CD14-positive monocyte (primary cell): ENCODE measurements around the gene THSD7A. TPM values are rescaled to one million over a fixed set of nuclear protein-coding genes. Genes with fewer than 3 reads are reported as not detected.

Source experiments
- DNase-seq, 3 donors: peaks; one replicate each; pipeline ENCODE4 v3.0.0-alpha.2; 2011 to 2022
- H2AFZ ChIP-seq: 2 replicates; pipeline ENCODE4 v1.6.0; 2012; ENCODE audit warnings: mild to moderate bottlenecking, low read depth, low read length, inconsistent platforms; ENCODE audit not compliant: insufficient read depth, poor library complexity, severe bottlenecking
- H3K27ac ChIP-seq, 2 donors: 1 replicate in 1 of 2; 2 replicates in 1 of 2; pipeline ENCODE4 v1.5.1; 2012 to 2013; ENCODE audit warnings: low read length in 2 of 2, control low read depth in 1 of 2, inconsistent platforms in 1 of 2, low read depth in 1 of 2, mild to moderate bottlenecking in 1 of 2
- H3K27me3 ChIP-seq, 2 donors: one replicate each; pipeline versions ENCODE4 v1.6.0 to v1.6.1; 2011 to 2013; ENCODE audit warnings: low read length in 2 of 2; ENCODE audit not compliant: control insufficient read depth in 2 of 2, insufficient read depth in 2 of 2
- H3K36me3 ChIP-seq, 2 donors: replicated peaks in 1 of 2; 1 replicate in 1 of 2; 2 replicates in 1 of 2; pipeline versions ENCODE4 v1.5.1 to v1.6.1; 2012 to 2013; ENCODE audit warnings: low read length in 2 of 2, control low read depth in 1 of 2, inconsistent platforms in 1 of 2, mild to moderate bottlenecking in 1 of 2; ENCODE audit not compliant: insufficient read depth in 2 of 2, control insufficient read depth in 1 of 2
- H3K4me1 ChIP-seq, 2 donors: 1 replicate in 1 of 2; 2 replicates in 1 of 2; pipeline versions ENCODE4 v1.5.1 to v1.6.1; 2012 to 2013; ENCODE audit warnings: low read length in 2 of 2, control low read depth in 1 of 2, inconsistent platforms in 1 of 2, mild to moderate bottlenecking in 1 of 2, moderate library complexity in 1 of 2; ENCODE audit not compliant: insufficient read depth in 2 of 2, control insufficient read depth in 1 of 2
- H3K4me2 ChIP-seq: replicated peaks from 2 replicates; pipeline ENCODE3; 2012; ENCODE audit warnings: low read length, moderate library complexity, mild to moderate bottlenecking; ENCODE audit not compliant: poor library complexity, severe bottlenecking; ENCODE audit errors: extremely low read depth
- H3K4me3 ChIP-seq, 3 experiments: fragments of 200-600 bp in 1 of 3; sonication (generic) in 1 of 3; replicated peaks in 1 of 3; 1 replicate in 2 of 3; 2 replicates in 1 of 3; pipeline ENCODE4 v1.5.1; 2011 to 2013; ENCODE audit warnings: low read length in 3 of 3, mild to moderate bottlenecking in 3 of 3, control low read depth in 2 of 3, low read depth in 2 of 3, inconsistent platforms in 1 of 3, moderate library complexity in 1 of 3
- H3K79me2 ChIP-seq: 2 replicates; pipeline ENCODE4 v1.6.0; 2012; ENCODE audit warnings: mild to moderate bottlenecking, control low read depth, inconsistent platforms, low read length, moderate library complexity; ENCODE audit not compliant: insufficient read depth
- H3K9ac ChIP-seq: 2 replicates; pipeline ENCODE4 v1.6.0; 2017; ENCODE audit warnings: low read length, mild to moderate bottlenecking; ENCODE audit not compliant: insufficient read depth, poor library complexity, severe bottlenecking
- H3K9me3 ChIP-seq, 2 donors: replicated peaks in 1 of 2; 1 replicate in 1 of 2; 2 replicates in 1 of 2; pipeline versions ENCODE4 v1.5.1 to v1.6.1; 2012 to 2013; ENCODE audit warnings: low read length in 2 of 2, control low read depth in 1 of 2; ENCODE audit not compliant: control insufficient read depth in 1 of 2, insufficient read depth in 1 of 2
- H4K20me1 ChIP-seq: 2 replicates; pipeline ENCODE4 v1.6.0; 2012; ENCODE audit warnings: mild to moderate bottlenecking, low read length, control low read depth, moderate library complexity; ENCODE audit not compliant: insufficient read depth
- H3K27ac Mint-ChIP-seq, 7 donors: one replicate each; pipeline ENCODE4 v1.8.0; 2020; ENCODE audit warnings: mild to moderate bottlenecking in 7 of 7, mixed read lengths in 7 of 7, moderate library complexity in 6 of 7, inconsistent platforms in 2 of 7
- H3K27me3 Mint-ChIP-seq, 3 donors: one replicate each; pipeline ENCODE4 v1.8.0; 2021 to 2022; ENCODE audit warnings: low read depth in 3 of 3, mild to moderate bottlenecking in 3 of 3, mixed read lengths in 3 of 3, moderate library complexity in 3 of 3, inconsistent platforms in 1 of 3
- H3K36me3 Mint-ChIP-seq, 2 donors: one replicate each; pipeline ENCODE4 v1.8.0; 2020; ENCODE audit warnings: mixed read lengths in 2 of 2, inconsistent platforms in 1 of 2, mild to moderate bottlenecking in 1 of 2
- H3K4me1 Mint-ChIP-seq: one replicate; pipeline ENCODE4 v1.8.0; 2020; ENCODE audit warnings: mild to moderate bottlenecking, mixed read lengths
- H3K4me3 Mint-ChIP-seq, 2 donors: one replicate each; pipeline ENCODE4 v1.8.0; 2020; ENCODE audit warnings: mild to moderate bottlenecking in 2 of 2, mixed read lengths in 2 of 2, moderate library complexity in 1 of 2
- H3K9me3 Mint-ChIP-seq, 7 donors: one replicate each; pipeline ENCODE4 v1.8.0; 2020 to 2022; ENCODE audit warnings: mixed read lengths in 7 of 7, mild to moderate bottlenecking in 6 of 7, moderate library complexity in 6 of 7, inconsistent platforms in 2 of 7
- CTCF ChIP-seq: fragments of 200-600 bp; IDR thresholded peaks from one replicate; pipeline ENCODE4 v1.8.0; 2022; ENCODE audit warnings: antibody characterized with exemption, mild to moderate bottlenecking
- WGBS: methylation state at CpG from one replicate; pipeline ENCODE4 v1.1.5; 2013; ENCODE audit warnings: missing lambda C conversion rate; ENCODE audit not compliant: insufficient coverage; 5-methylcytosine and 5-hydroxymethylcytosine counted together
- intact Hi-C, 2 donors: fragments of 100-400 bp; cut with micrococcal nuclease; formaldehyde crosslinking; loops; one replicate each; pipeline versions ENCODE4 v1.15.0 to v1.15.1; 2023
- polyA plus RNA-seq, 3 donors: library from polyadenylated mRNA; depleted of rRNA in 1 of 3; unstranded in 2 of 3; stranded (reverse) in 1 of 3; fragments of 300-500 nt in 2 of 3; fragments of >200 nt in 1 of 3; fragmentation: Illumina TruSeq in 2 of 3; gene quantifications; 1 replicate in 2 of 3; 2 replicates in 1 of 3; pipeline ENCODE4 v1.2.3, GENCODE V29; 2012 to 2021

Gene THSD7A
- polyA plus RNA-seq, 3 donors: under 0.01 TPM; not detected in 2

DNA sequence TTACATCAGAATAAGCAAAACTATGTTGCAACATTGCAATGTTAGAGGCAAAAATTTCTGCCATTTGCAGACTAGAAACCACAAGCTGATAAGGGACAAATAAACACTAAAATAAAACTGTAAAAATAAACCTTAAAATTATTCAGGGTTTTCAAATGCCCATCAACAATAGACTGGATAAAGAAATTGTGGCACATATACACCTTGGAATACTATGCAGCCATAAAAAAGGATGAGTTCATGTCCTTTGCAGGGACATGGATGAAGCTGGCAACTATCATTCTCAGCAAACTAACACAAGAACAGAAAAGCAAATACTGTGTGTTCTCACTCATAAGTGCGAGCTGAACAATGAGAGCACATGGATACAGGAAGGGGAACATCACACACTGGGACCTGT is 473.4 kb downstream of the THSD7A start:
- peaks cover 0 to 6% (median 2%) of the 10 kb centered on the region in 7 donors for H3K9me3 Mint-ChIP-seq
- no CpG with 5 or more reads among the region's 1 CpG for WGBS
- H3K4me2 ChIP-seq: no peak overlapping the region

DNA sequence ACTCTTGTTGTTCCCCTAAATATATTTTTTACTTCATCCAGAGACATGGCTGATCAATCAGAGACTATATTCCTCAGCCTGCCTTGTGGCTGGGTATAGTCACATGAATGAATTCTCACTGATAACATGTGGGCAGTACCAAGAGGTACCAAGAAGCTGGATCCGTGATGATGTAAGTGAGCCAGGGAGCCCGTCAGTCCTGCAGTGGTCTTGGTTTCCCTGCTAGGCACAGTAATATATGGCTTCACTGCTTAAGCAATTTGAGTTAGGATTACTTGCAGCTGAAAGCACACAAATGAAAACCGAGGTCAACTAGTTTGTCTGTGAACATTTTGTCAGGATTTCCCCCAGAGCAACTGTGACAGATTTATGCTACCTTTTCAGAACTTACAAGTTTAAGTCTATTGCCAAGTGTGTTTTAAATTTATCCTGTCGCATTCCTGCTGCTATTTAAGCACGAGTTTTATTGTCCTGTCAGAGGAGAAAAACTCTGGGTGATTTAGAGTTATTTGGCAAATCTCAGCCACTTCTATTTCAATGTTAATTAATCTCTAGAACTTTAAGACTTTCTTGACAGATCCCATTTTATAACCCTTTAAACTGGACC is 476.5 kb downstream of the THSD7A start:
- Histone ChIP-seq H4K20me1 (no peaks in the 10 kb centered on the region), H3K4me3 (no peak overlapping the region), H3K4me1 (no peaks in the 10 kb centered on the region), H3K36me3 (no peaks in the 10 kb centered on the region), H3K9ac (no peak overlapping the region), H2AFZ (no peak overlapping the region), H3K27ac (no peak overlapping the region), H3K4me2 (no peak overlapping the region), H3K27me3 (no peaks in the 10 kb centered on the region), H3K9me3 (no peaks in the 10 kb centered on the region), H3K79me2 (no peaks in the 10 kb centered on the region)
- H3K9me3 Mint-ChIP-seq: peaks cover 0 to 12% (median 6%) of the 10 kb centered on the region in 7 donors
- intact Hi-C loops: no loop called here
- no peak for DNase-seq
- no peaks in the 10 kb centered on the region for H3K4me1 Mint-ChIP-seq
- WGBS: 91% methylated on average over 2 of the region's 5 CpGs
- H3K36me3 Mint-ChIP-seq: no peaks in the 10 kb centered on the region
- no peak for TF ChIP-seq CTCF
- H3K27me3 Mint-ChIP-seq: no peaks in the 10 kb centered on the region
- H3K4me3 Mint-ChIP-seq: no peak overlapping the region
- no peak overlapping the region for H3K27ac Mint-ChIP-seq

More for the DNA sequence above, 473.4 kb downstream of the THSD7A start:
- Mint-ChIP-seq H3K4me3 (no peak overlapping the region), H3K27me3 (peaks cover 0 to 1% (median 0%) of the 10 kb centered on the region in 3 donors), H3K36me3 (no peaks in the 10 kb centered on the region), H3K27ac (no peak overlapping the region), H3K4me1 (no peaks in the 10 kb centered on the region)
- no peaks in the 10 kb centered on the region for H3K79me2 ChIP-seq
- H3K9me3 ChIP-seq: no peaks in the 10 kb centered on the region
- H3K9ac ChIP-seq: no peak overlapping the region
- no peak overlapping the region for H3K27ac ChIP-seq
- no peaks in the 10 kb centered on the region for H3K4me1 ChIP-seq
- H4K20me1 ChIP-seq: no peaks in the 10 kb centered on the region
- no peak for TF ChIP-seq CTCF
- H3K4me3 ChIP-seq: no peak overlapping the region
- no peak for DNase-seq
- H2AFZ ChIP-seq: no peak overlapping the region
- intact Hi-C loops: no loop called here
- H3K27me3 ChIP-seq: no peaks in the 10 kb centered on the region
- no peaks in the 10 kb centered on the region for H3K36me3 ChIP-seq
